T-helper 2 cell treated with Interferon-gamma antibody and Interleukin-4, amounts not matched to agents 100 ng/mL and 5 ng/mL, for 36 hours (primary cell): ENCODE measurements around the gene COL4A3. TPM values are rescaled to one million over a fixed set of nuclear protein-coding genes. Genes with fewer than 3 reads are reported as not detected.

ENCODE experiments used
- intact Hi-C: fragments of 100-400 bp; cut with micrococcal nuclease; formaldehyde crosslinking; loops from one replicate; pipeline ENCODE4 v1.15.1; 2023
- total RNA-seq: library from RNA; stranded (reverse); gene quantifications from 2 replicates; pipeline ENCODE4 v1.2.3, GENCODE V29; 2022

COL4A3 gene
- total RNA-seq, 1 donor from 2014 or later = not detected

GRCh38 chr2:227339098-227339599, 174.7 kb downstream of the COL4A3 start:
- intact Hi-C loops = no loop called here

GRCh38 chr2:227340106-227340505, 175.7 kb downstream of the COL4A3 start:
- intact Hi-C loops = no loop called here

DNA sequence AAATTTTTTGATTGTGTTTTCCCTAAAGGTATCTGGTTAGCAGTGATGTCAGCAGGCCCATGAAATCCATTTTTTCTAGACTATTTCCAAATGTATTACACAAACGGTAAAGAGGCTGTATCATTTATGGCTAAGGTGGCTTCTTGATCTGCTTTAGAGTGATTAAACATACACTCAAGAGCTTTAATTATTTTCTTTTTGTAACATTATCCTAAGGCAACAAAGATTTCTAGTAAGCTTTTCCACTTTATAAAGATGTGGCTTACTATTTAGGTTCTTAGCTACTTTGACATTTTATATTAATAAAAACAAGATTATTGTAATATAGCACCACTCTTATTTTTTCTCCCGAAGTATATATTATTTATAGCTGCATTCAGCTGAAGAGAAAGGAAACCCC, 177.1 kb downstream of the COL4A3 start:
- intact Hi-C loops = no loop called here

DNA sequence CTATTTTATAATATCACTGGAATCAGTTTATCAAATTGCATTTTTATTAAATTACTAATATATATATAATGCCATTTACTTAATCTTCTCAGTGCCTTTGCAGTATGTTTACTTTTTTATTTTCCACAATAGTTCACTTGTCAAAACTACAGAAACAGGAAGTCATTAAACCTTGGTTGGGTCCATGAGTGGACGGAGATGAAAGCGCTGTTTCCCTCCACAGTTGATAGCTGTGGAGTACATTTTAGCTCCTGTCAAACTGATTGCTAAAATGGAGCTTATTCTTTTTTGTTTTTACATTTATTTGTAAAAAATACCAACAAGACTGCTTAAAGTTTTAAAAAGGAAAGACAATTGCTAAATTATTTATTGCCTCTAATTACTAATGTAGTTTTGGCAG, 179.8 kb downstream of the COL4A3 start:
- intact Hi-C loops = no loop called here

DNA sequence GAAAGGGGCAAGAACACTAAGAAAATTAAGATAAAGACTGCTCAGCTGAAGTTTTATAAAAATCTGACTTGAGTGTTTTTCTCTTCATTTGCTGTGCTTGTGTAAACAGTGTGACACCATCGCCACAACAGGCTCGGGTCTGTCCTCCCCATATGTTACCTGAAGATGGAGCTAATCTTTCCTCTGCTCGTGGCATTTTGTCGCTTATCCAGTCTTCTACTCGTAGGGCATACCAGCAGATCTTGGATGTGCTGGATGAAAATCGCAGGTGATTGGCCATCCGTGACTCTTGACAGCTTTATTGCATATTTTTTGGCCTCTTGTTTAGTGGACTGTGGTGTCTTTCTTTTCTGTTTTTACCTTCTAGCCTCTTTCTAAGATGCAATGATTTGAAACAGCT, 182.7 kb downstream of the COL4A3 start:
- intact Hi-C loops = no loop called here

GRCh38 chr2:227348324-227348723, 183.9 kb downstream of the COL4A3 start:
- intact Hi-C loops = no loop called here

DNA sequence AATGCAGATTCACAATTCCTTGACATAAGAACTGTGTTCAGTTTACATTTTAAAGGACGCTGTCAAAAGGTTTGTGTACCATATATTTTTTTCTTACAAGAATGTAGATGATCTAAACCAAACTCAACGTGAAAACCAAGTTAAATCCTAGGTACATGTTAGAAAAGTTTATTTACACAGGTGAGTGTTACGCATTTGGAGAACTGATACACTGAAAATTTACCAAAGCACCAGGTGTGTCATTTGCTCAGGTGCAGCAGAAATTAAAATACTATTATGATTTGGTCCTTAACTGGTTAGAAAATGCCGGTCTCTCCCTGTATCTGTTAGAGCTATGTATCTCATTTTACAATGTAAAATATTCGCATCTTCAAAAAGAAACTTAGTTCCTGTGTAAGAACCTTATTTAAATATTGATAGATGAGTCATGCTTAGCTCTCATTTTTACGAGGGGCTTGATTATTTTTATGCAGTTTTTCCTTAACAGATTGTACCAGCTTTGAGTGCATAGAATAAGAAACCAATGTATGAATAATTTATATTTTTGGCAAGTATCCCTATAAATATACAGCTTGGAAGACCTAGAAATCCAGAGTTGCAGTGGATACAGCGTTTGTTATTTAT, 185.7 kb downstream of the COL4A3 start:
- intact Hi-C loops = no loop called here

- intact Hi-C loops = no loop called here
These were observed 187.2 kb downstream of the COL4A3 start for GRCh38 chr2:227351639-227352038.

- intact Hi-C loops = no loop called here
These were observed 195.9 kb downstream of the COL4A3 start for GRCh38 chr2:227360351-227360750.

DNA sequence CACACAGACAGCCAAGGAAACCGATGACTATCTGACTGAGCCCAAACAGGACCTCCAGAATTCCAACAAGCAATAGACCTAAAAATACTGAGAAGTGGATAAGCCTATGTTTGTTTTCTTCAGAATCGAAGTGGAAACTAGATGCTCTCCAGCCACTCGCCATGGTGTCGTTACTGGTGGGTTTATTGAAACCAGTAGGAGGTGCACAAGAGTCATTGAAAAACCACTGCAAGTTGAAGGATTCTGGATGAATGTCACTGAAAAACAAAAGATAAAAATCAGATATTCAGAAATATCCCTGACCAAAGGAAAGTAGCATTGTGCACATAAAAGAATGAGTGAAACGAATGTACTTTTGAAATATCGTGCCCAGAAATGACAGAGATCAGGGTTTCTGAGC, 199.3 kb downstream of the COL4A3 start:
- intact Hi-C loops = no loop called here

Other genes with a start within 250 kb of the COL4A3 start
- gene COL4A4, start 419 bp upstream of the COL4A3 start, total RNA-seq = 0.07 and 0.11 TPM in 2 replicates
- 60.8 and 62.8 TPM in 2 replicates for gene MFF, start 160.6 kb downstream of the COL4A3 start, total RNA-seq
- gene TM4SF20, start 214.7 kb downstream of the COL4A3 start, total RNA-seq = not detected in 2 replicates
- not detected in 2 replicates for gene SCYGR1, start 223.3 kb downstream of the COL4A3 start, total RNA-seq